ENCODE results near the gene PIEZO2. TPM values are rescaled to one million over a fixed set of nuclear protein-coding genes. Genes with fewer than 3 reads are reported as not detected.

The PIEZO2 gene
- total and polyA plus RNA-seq, 2 of the 8 experiments (the other 6 are each of a cell fraction or from before 2014, with no cell fraction given) = 4.7 to 16.5 TPM

DNA sequence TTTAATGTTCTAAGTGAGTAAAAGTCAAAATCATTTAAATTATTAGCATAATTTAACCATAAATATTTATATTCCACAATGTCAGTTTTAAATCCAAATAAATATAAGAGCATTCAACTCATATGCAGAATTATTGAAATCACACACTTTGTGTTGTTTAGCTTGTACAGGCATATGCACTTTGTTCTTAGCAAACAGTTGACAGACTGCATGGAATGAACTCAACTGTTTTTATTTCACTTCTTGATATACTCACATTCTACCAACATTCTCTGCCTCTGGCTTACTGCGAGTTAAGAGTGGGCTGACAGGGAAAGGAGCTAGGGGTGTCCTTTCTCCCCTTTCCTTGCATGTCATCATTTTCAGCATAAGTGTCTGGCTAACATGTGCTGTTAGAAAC lies 7.6 kb upstream of the PIEZO2 start:
- H3K9me3 ChIP-seq (ENCODE audit: insufficient read depth in 2 of 2, low read depth in 1 of 2, low read length in 1 of 2) = no peaks in the 10 kb centered on the region
- no peak overlapping the region for H2BK5ac ChIP-seq (ENCODE audit: low read depth, low read length)
- H2BK15ac ChIP-seq (ENCODE audit: low read length) = no peak overlapping the region
- H4K5ac ChIP-seq (ENCODE audit: insufficient read length, low read depth, low read length) = no peak overlapping the region
- FAIRE-seq (no peak), DNase-seq (ENCODE audit: low read depth in 1 of 2, low spot score in 2 of 2) (no peak)
- no peaks in the 10 kb centered on the region for H3K79me1 ChIP-seq (ENCODE audit: low read depth, low read length)
- no peak overlapping the region for H3K9ac ChIP-seq (replicated peaks in 1 of 4; ENCODE audit: extremely low read depth in 1 of 4, low read depth in 3 of 4, low read length in 3 of 4)
- CTCF ChIA-PET (ENCODE audit: partially characterized antibody) = interaction anchor here (0.7 to 9.0 kb wide), 5 partner anchors 153 to 613 kb away, joined by 3 to 96 read pairs (median 6); no protein-coding TSS in a partner anchor
- H2AK5ac ChIP-seq (ENCODE audit: low read depth, low read length) = no peak overlapping the region
- no peaks in the 10 kb centered on the region for H3K23me2 ChIP-seq (ENCODE audit: low read depth, low read length)
- H3K27me3 ChIP-seq (replicated peaks in 1 of 4; ENCODE audit: control insufficient read depth in 3 of 4, extremely low read depth in 1 of 4, insufficient read depth in 3 of 4, low read length in 3 of 4) = 0 out of 7 replicates have a peak, but pooled peaks cover 0 to 4% (median 2%) of the 10 kb centered on the region in 4 experiments
- no peaks in the 10 kb centered on the region for H3K4me1 ChIP-seq (replicated peaks in 1 of 4; ENCODE audit: control insufficient read depth in 3 of 4, insufficient read depth in 4 of 4, low read length in 3 of 4)
- H2BK12ac ChIP-seq (ENCODE audit: low read depth, low read length) = no peak overlapping the region
- H3K27ac ChIP-seq (ENCODE audit: low read depth, low read length) = no peak overlapping the region
- POLR2A ChIA-PET (ENCODE audit: partially characterized antibody) = no interaction called here
- H4K20me1 ChIP-seq (replicated peaks in 1 of 2; ENCODE audit: control insufficient read depth in 1 of 2, insufficient read depth in 2 of 2, low read length in 2 of 2) = no peaks in the 10 kb centered on the region
- no peak overlapping the region for H2AFZ ChIP-seq (ENCODE audit: low read length)
- no peaks in the 10 kb centered on the region for H3K79me2 ChIP-seq (ENCODE audit: control insufficient read depth in 1 of 2, insufficient read depth in 2 of 2, low read length in 2 of 2)
- no peak overlapping the region for H3K23ac ChIP-seq (ENCODE audit: insufficient read length)
- H3K14ac ChIP-seq (ENCODE audit: insufficient read length) = no peak overlapping the region
- H4K8ac ChIP-seq (ENCODE audit: extremely low read depth, insufficient read depth, low read length) = no peak overlapping the region
- H3K56ac ChIP-seq (replicated peaks; ENCODE audit: insufficient read length, low read depth, low read length) = no peak overlapping the region
- no peak overlapping the region for H2BK120ac ChIP-seq (replicated peaks; ENCODE audit: low read depth, low read length)
- 89% methylated on average over 1 of the region's 1 CpG; no CpG with 5 or more reads in 1 of the 2 experiments for WGBS, 2 experiments (ENCODE audit: extremely low coverage in 1 of 2, insufficient coverage in 1 of 2, insufficient read length in 1 of 2, insufficient replicate concordance in 2 of 2, low coverage in 1 of 2, low lambda C conversion rate in 2 of 2, missing lambda C conversion rate in 1 of 2)
- H3K4me2 ChIP-seq (ENCODE audit: insufficient read depth in 1 of 2, low read depth in 2 of 2, low read length in 2 of 2) = no peak overlapping the region
- TF ChIP-seq SP1 (IDR thresholded peaks at IDR 0.05; ENCODE audit: low read depth, low read length) (no peak), CBX5 (IDR thresholded peaks at IDR 0.05; ENCODE audit: low read depth, low read length) (no peak), KDM5A (IDR thresholded peaks at IDR 0.05; ENCODE audit: low read length) (no peak), TAF7 (optimal IDR thresholded peaks at IDR 0.05; ENCODE audit: borderline replicate concordance, low read depth, low read length) (no peak), GABPA (IDR thresholded peaks at IDR 0.05; ENCODE audit: borderline replicate concordance, insufficient read depth, low read length) (no peak), CBX8 (IDR thresholded peaks at IDR 0.05; ENCODE audit: borderline replicate concordance, low read depth, low read length) (no peak)
- no peak overlapping the region for H3K18ac ChIP-seq (ENCODE audit: extremely low read depth, low read length)
- no peaks in the 10 kb centered on the region for H3K36me3 ChIP-seq (ENCODE audit: control insufficient read depth in 2 of 4, insufficient read depth in 4 of 4, low read length in 3 of 4)
- no peak overlapping the region for H3K4me3 ChIP-seq (ENCODE audit: extremely low read depth in 1 of 4, insufficient read depth in 2 of 4, low read depth in 3 of 4, low read length in 4 of 4)
- H3K4ac ChIP-seq (replicated peaks; ENCODE audit: insufficient read length, low read depth, low read length) = no peak overlapping the region
- no peak overlapping the region for H4K91ac ChIP-seq (replicated peaks; ENCODE audit: insufficient read length, low read length)
- H2BK20ac ChIP-seq (ENCODE audit: low read length) = no peak overlapping the region
